Colonic mucosa (tissue), 4 donors: ENCODE data around the gene FAM8A1. TPM values are rescaled to one million over a fixed set of nuclear protein-coding genes. Genes with fewer than 3 reads are reported as not detected.

ENCODE experiments used
- DNase-seq: peaks from one replicate; pipeline ENCODE4 v3.0.0-alpha.2; 2020
- H3K27ac ChIP-seq: fragments of 200-600 bp; one replicate; pipeline ENCODE4 v1.8.0; 2021
- H3K27me3 ChIP-seq: fragments of 200-600 bp; one replicate; pipeline ENCODE4 v1.8.0; 2021
- H3K36me3 ChIP-seq: fragments of 200-600 bp; one replicate; pipeline ENCODE4 v1.8.0; 2021
- H3K4me1 ChIP-seq: fragments of 200-600 bp; one replicate; pipeline ENCODE4 v1.8.0; 2021; ENCODE audit warnings: mild to moderate bottlenecking
- H3K4me3 ChIP-seq: fragments of 200-600 bp; one replicate; pipeline ENCODE4 v1.8.0; 2021
- H3K9ac ChIP-seq, 2 donors: one replicate each; pipeline ENCODE4 v1.7.0; 2013; ENCODE audit warnings: control low read depth in 2 of 2, low read depth in 2 of 2, low read length in 2 of 2
- H3K9me3 ChIP-seq: fragments of 200-600 bp; one replicate; pipeline ENCODE4 v1.8.0; 2021
- CTCF ChIP-seq: fragments of 200-600 bp; IDR thresholded peaks from one replicate; pipeline ENCODE4 v1.8.0; 2022; ENCODE audit warnings: antibody characterized with exemption, mild to moderate bottlenecking
- intact Hi-C: fragments of 100-400 bp; cut with DNase I; formaldehyde crosslinking; loops from one replicate; pipeline ENCODE4 v1.14.1; 2022
- total RNA-seq, 2 donors: library from RNA; stranded (reverse); fragmentation: NEBNext Ultra II Directional in 1 of 2; extraction: Animal tissue kit (Norgen Biotek cat#: 25700) in 1 of 2; gene quantifications; one replicate each; pipeline ENCODE4 v1.2.1, GENCODE V29; 2021
- donor health status: healthy.
- donor health status: DM: no; HTN: no; CAD: no.
- donor health status: DM: no; HTN: no; CAD: no.

FAM8A1 gene
- total RNA-seq, 2 donors from 2014 or later: 23.6 to 47.9 TPM

DNA sequence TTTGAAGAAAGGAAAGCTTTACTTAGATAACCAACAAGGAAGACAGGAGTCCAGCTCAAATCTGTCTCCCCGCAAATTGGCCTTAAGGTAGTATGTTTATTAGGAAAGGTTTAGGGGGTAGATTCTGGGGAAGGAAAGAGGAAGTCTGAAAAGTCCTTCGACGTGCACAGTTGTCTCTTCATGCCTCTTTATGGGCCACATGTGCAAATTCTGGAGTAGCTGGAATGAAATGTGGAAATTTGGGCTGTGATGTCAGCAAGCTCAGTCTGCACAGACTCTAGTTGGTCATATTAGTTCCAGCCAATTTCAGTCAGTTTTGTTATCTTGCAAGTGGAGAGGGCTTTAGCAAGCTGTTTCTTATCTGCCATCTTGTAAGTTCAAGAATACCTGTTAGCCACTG, 56.5 kb downstream of the FAM8A1 start:
- H3K4me1 ChIP-seq: no peaks in the 10 kb centered on the region
- intact Hi-C loops: loop anchor here (10.0 kb wide), 1 partner anchor 52 kb away; the partner anchor contains the start of gene FAM8A1
- no peak overlapping the region for H3K9ac ChIP-seq
- no peaks in the 10 kb centered on the region for H3K27me3 ChIP-seq
- no peaks in the 10 kb centered on the region for H3K9me3 ChIP-seq
- H3K27ac ChIP-seq: no peak overlapping the region
- peaks cover 3% of the 10 kb centered on the region for H3K36me3 ChIP-seq
- no peak for DNase-seq
- no peak overlapping the region for H3K4me3 ChIP-seq
- TF ChIP-seq CTCF: no peak

Other genes with a start within 250 kb of the FAM8A1 start
- 10 to 100 TPM in 1 of 2 donors, 1 to 10 TPM in 1; 2.7 to 10.4 TPM for gene CAP2, start 206.7 kb upstream of the FAM8A1 start, total RNA-seq
- gene NUP153, start 106.6 kb downstream of the FAM8A1 start, total RNA-seq: 10 to 100 TPM; 29.8 to 31.7 TPM